Mononuclear cell (primary cell): ENCODE measurements around the gene KIF14. TPM values are rescaled to one million over a fixed set of nuclear protein-coding genes. Genes with fewer than 3 reads are reported as not detected.
"Not testable (repeated sequence)": the region's sequence is repeated elsewhere in the genome, so short reads cannot be mapped to it uniquely, and the experiment has no call there.

Source experiments
- H3K27me3 ChIP-seq: 2 replicates; pipeline ENCODE4 v1.6.0; 2011; ENCODE audit warnings: low read length, control low read depth; ENCODE audit not compliant: insufficient read depth
- H3K4me1 ChIP-seq: 2 replicates; pipeline ENCODE4 v1.5.1; 2011; ENCODE audit warnings: mild to moderate bottlenecking, low read length, control low read depth; ENCODE audit not compliant: insufficient read depth
- H3K4me3 ChIP-seq: 2 replicates; pipeline ENCODE4 v1.5.1; 2011; ENCODE audit warnings: mild to moderate bottlenecking, low read length, moderate library complexity
- H3K9me3 ChIP-seq: 2 replicates; pipeline ENCODE4 v1.5.1; 2011; ENCODE audit warnings: low read depth, mild to moderate bottlenecking, control low read depth, low read length
- total RNA-seq: library from RNA; depleted of rRNA; stranded (reverse); fragments of >200 nt; gene quantifications from one replicate; pipeline ENCODE4 v1.2.3, GENCODE V29; 2012

The KIF14 gene
- total RNA-seq, 1 donor, result 0.73 TPM

GRCh38 chr1:200538179-200538578 is 82.4 kb downstream of the KIF14 start:
- Histone ChIP-seq H3K27me3 (no peaks in the 10 kb centered on the region), H3K9me3 (no peaks in the 10 kb centered on the region), H3K4me3 (no peak overlapping the region), H3K4me1 (no peaks in the 10 kb centered on the region)

DNA sequence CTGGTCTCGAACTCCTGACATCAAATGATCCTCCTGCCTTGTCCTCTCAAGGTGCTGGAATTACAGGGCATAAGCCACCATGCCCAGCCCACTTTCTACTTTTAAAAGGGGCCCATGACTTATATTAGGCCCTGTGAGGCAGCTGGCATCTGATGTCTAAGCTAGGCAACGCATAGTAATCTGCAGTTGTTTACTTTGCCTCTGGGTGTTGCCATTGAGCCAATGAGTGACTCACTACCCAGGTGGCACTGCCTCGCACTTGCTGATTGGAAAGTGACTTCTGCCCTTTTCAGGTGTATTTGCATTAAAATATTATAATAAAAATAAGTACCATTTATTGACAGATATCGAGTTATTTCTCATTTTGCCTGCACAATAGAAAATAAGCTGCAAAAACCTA is 84.9 kb downstream of the KIF14 start:
- no peaks in the 10 kb centered on the region for H3K27me3 ChIP-seq
- H3K9me3 ChIP-seq, result no peaks in the 10 kb centered on the region
- no peak overlapping the region for H3K4me3 ChIP-seq
- peaks cover 4% of the 10 kb centered on the region for H3K4me1 ChIP-seq

- H3K4me1 ChIP-seq, result peaks cover 14% of the 10 kb centered on the region
- H3K9me3 ChIP-seq, result no peaks in the 10 kb centered on the region
- H3K27me3 ChIP-seq, result no peaks in the 10 kb centered on the region
- H3K4me3 ChIP-seq, result no peak overlapping the region
Observed at GRCh38 chr1:200530623-200531261, 89.8 kb downstream of the KIF14 start.

DNA sequence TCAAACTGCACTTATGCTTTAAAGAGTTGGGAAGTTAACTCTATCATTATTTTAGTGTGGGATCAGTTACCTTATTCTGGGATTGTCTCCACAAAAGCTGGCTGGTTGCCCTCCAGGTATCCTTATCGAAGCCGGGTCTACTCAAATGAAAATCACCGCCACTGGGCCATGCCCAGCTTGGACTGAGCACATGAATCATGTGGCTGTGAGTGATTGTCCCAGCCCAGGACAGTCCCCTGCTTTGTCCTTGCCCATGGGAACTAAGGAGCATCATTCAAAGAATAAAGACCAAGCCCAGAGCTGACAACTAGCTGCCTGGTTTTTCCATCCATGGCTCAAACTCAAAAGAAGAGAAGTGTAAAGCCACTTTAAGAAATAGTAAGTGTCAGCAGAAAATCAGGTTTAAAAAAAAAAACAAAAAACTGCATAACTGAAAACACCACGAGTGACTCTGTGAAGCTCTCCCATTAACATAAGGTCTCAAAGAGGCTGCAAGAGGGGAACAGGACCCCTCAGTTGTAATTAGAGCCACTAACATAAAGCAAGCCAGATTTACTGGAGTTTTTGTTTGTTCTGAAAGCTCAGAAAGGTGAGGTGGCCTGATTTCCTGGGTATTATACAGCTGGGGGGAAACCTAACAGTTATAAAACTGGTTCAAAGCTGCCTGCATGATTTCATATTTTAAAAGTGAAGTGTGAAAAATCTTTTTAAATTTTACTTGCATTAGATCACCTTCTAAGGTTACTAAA is 91.5 kb downstream of the KIF14 start:
- Histone ChIP-seq H3K4me1 (peaks cover 20% of the 10 kb centered on the region), H3K27me3 (no peaks in the 10 kb centered on the region), H3K9me3 (no peaks in the 10 kb centered on the region), H3K4me3 (no peak overlapping the region)

DNA sequence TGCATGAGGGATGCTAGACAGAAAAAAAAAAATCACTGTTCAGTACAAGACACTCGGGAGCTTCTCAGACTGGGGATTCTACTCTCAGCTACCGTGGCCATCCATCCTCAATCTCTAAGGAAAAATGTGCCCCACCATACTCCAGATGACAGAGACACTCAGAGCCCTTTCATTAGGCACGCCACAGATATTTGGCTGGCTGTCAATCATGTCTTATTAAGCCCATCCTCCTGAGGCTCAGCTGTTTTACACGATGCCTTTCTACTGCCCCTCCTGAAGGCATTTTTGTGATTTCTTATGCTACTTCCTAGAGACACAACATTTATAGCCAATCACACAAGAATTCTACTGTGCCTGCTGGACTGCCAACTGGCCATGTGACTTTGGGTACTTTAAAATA is 92.9 kb downstream of the KIF14 start:
- H3K27me3 ChIP-seq, result no peaks in the 10 kb centered on the region
- H3K9me3 ChIP-seq, result no peaks in the 10 kb centered on the region
- H3K4me1 ChIP-seq, result peaks cover 20% of the 10 kb centered on the region
- H3K4me3 ChIP-seq, result no peak overlapping the region

DNA sequence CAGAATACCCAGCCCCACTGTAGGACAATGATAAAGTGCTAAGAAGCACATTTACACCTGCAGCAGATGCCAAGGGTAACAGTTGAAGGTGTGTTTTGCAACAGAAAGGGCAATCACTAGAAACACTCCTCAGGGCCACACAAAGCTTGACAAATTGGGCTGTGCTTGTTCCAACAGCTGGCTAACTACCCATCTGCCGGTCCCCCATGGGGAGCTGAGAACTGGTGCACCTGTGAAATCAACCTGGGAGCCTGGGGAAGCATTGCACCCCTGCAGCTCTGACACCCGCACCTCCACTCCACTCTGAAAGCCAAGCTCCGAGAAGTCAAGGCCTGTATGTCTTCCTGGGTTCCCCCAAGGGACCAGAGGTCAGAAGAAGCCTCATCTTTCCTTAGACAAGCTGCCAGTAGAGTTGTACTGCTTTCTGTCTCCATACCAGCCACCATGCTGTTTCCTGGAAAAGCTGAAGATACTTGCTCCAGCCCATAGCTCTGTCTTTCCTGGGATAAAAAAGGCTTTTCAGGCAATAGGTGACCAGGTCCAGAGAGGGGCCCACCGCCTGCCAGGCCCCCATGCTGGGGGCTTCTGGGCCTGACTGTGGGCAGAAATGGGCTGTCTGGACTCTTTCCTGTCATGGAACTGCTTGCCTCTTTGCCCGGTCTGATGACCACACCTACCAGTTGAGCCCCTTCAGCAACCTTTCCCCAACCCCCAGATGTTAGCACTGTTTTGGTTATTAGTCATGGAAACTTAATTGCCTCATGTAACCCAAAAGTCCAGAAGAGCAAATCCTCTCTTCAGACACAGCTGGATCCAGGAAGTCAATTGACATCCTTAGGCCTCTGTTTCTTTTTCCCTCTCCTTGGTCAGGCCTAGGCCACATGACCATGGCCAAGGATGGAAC is 93.6 kb downstream of the KIF14 start:
- no peaks in the 10 kb centered on the region for H3K27me3 ChIP-seq
- H3K4me3 ChIP-seq, result no peak overlapping the region
- H3K4me1 ChIP-seq, result peaks cover 20% of the 10 kb centered on the region
- H3K9me3 ChIP-seq, result no peaks in the 10 kb centered on the region

- H3K4me3 ChIP-seq, result no peak overlapping the region
- no peaks in the 10 kb centered on the region for H3K9me3 ChIP-seq
- H3K27me3 ChIP-seq, result no peaks in the 10 kb centered on the region
- peaks cover 14% of the 10 kb centered on the region for H3K4me1 ChIP-seq
Observed at GRCh38 chr1:200525090-200525987, 95.2 kb downstream of the KIF14 start.

DNA sequence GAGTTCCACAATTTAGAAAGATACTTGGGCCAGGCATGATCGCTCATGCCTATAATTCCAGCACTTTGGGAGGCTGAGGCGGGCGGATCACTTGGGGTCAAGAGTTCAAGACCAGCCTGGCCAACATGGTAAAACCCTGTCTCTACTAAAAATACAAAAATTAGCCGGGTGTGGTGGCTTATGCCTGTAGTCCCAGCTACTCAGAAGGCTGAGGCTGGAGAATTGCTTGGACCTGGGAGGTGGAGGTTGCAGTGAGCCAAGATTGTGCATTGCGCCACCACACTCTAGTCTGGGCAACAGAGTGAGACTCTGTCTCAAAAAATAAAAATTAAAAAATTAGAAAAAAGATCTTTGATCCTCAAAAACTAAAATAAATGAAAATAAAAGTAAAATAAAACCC is 96.0 kb downstream of the KIF14 start:
- H3K4me3 ChIP-seq, H3K27me3 ChIP-seq, H3K9me3 ChIP-seq: not testable (repeated sequence)
- H3K4me1 ChIP-seq, result peaks cover 12% of the 10 kb centered on the region

DNA sequence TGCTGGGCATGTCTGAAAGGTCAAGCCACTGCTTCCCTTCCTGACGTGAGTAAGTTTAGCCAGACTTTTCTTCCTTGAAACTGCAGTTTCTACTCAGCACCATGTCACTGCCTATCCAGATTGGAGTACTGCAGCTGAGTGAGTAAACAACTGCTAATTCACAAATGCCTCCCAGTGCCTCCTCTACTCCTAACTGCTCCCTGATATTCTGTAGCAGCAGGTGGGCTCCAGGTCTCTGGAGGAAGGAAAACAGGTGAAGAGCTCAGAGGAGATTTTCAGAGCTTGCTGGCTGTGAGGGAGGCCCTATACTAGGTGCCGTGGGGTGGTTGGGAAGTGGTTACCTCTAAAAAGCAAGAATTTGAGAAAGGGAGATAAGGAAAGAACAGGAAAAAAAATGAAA is 96.5 kb downstream of the KIF14 start:
- H3K4me1 ChIP-seq, result peaks cover 12% of the 10 kb centered on the region
- no peaks in the 10 kb centered on the region for H3K27me3 ChIP-seq
- no peak overlapping the region for H3K4me3 ChIP-seq
- H3K9me3 ChIP-seq, result no peaks in the 10 kb centered on the region

- no peaks in the 10 kb centered on the region for H3K27me3 ChIP-seq
- H3K9me3 ChIP-seq, result no peaks in the 10 kb centered on the region
- H3K4me3 ChIP-seq, result no peak overlapping the region
- peaks cover 7% of the 10 kb centered on the region for H3K4me1 ChIP-seq
Observed at GRCh38 chr1:200520735-200521134, 99.8 kb downstream of the KIF14 start.

DNA sequence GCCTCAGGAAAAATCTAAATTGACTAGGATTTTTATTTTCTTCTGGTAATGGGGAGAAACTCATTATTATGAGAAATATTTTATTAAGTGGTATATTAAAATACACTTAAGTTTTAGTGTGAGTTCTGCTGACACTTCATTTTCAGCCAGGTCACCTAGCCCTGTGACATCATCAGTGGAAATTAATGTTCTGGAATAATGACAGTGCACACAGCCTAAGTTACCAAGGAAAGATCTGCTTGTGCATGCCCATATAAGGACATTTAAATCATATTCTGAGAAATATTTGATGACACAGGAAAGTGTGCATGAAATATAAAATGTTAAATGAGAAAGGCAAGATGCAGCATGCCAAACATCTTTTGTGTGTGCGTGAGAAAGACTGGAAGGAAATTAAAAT is 102.0 kb downstream of the KIF14 start:
- H3K27me3 ChIP-seq, result no peaks in the 10 kb centered on the region
- no peaks in the 10 kb centered on the region for H3K4me1 ChIP-seq
- no peaks in the 10 kb centered on the region for H3K9me3 ChIP-seq
- H3K4me3 ChIP-seq, result no peak overlapping the region

DNA sequence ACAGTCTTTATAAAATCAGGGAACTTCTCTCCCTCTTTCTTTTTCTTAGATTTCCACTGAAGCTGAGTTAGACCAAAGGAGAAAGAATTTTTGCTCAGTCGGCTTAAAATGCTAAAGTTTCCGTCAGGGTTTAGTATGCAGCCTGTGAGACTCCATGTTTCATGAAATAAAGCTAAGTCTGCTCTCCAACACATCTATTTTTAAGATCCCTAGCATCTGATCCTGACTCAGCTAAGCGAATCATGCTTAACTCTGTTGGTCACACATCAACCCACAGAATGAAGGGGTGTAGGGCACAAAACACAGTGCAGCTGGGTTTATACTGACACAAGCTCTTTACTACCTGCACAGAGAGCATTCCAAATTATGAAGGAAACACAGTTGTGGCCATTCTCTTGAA is 108.4 kb downstream of the KIF14 start:
- Histone ChIP-seq H3K9me3 (no peaks in the 10 kb centered on the region), H3K27me3 (no peaks in the 10 kb centered on the region), H3K4me3 (no peak overlapping the region), H3K4me1 (no peaks in the 10 kb centered on the region)

GRCh38 chr1:200510228-200510623 is 110.3 kb downstream of the KIF14 start:
- Histone ChIP-seq H3K4me1 (no peaks in the 10 kb centered on the region), H3K27me3 (no peaks in the 10 kb centered on the region), H3K4me3 (no peak overlapping the region), H3K9me3 (no peaks in the 10 kb centered on the region)

GRCh38 chr1:200506471-200506870 is 114.1 kb downstream of the KIF14 start:
- H3K4me1 ChIP-seq, result no peaks in the 10 kb centered on the region
- H3K27me3 ChIP-seq, result no peaks in the 10 kb centered on the region
- no peaks in the 10 kb centered on the region for H3K9me3 ChIP-seq
- H3K4me3 ChIP-seq, result no peak overlapping the region
